CD14-positive monocyte (primary cell): ENCODE measurements around the gene CYP19A1. TPM values are rescaled to one million over a fixed set of nuclear protein-coding genes. Genes with fewer than 3 reads are reported as not detected.

Experiments used
- DNase-seq, 3 donors: peaks; one replicate each; pipeline ENCODE4 v3.0.0-alpha.2; 2011 to 2022
- H2AFZ ChIP-seq: 2 replicates; pipeline ENCODE4 v1.6.0; 2012; ENCODE audit warnings: mild to moderate bottlenecking, low read depth, low read length, inconsistent platforms; ENCODE audit not compliant: insufficient read depth, poor library complexity, severe bottlenecking
- H3K27ac ChIP-seq, 2 donors: 1 replicate in 1 of 2; 2 replicates in 1 of 2; pipeline ENCODE4 v1.5.1; 2012 to 2013; ENCODE audit warnings: low read length in 2 of 2, control low read depth in 1 of 2, inconsistent platforms in 1 of 2, low read depth in 1 of 2, mild to moderate bottlenecking in 1 of 2
- H3K27me3 ChIP-seq, 2 donors: one replicate each; pipeline versions ENCODE4 v1.6.0 to v1.6.1; 2011 to 2013; ENCODE audit warnings: low read length in 2 of 2; ENCODE audit not compliant: control insufficient read depth in 2 of 2, insufficient read depth in 2 of 2
- H3K36me3 ChIP-seq, 2 donors: replicated peaks in 1 of 2; 1 replicate in 1 of 2; 2 replicates in 1 of 2; pipeline versions ENCODE4 v1.5.1 to v1.6.1; 2012 to 2013; ENCODE audit warnings: low read length in 2 of 2, control low read depth in 1 of 2, inconsistent platforms in 1 of 2, mild to moderate bottlenecking in 1 of 2; ENCODE audit not compliant: insufficient read depth in 2 of 2, control insufficient read depth in 1 of 2
- H3K4me1 ChIP-seq, 2 donors: 1 replicate in 1 of 2; 2 replicates in 1 of 2; pipeline versions ENCODE4 v1.5.1 to v1.6.1; 2012 to 2013; ENCODE audit warnings: low read length in 2 of 2, control low read depth in 1 of 2, inconsistent platforms in 1 of 2, mild to moderate bottlenecking in 1 of 2, moderate library complexity in 1 of 2; ENCODE audit not compliant: insufficient read depth in 2 of 2, control insufficient read depth in 1 of 2
- H3K4me2 ChIP-seq: replicated peaks from 2 replicates; pipeline ENCODE3; 2012; ENCODE audit warnings: low read length, moderate library complexity, mild to moderate bottlenecking; ENCODE audit not compliant: poor library complexity, severe bottlenecking; ENCODE audit errors: extremely low read depth
- H3K4me3 ChIP-seq, 3 experiments: fragments of 200-600 bp in 1 of 3; sonication (generic) in 1 of 3; replicated peaks in 1 of 3; 1 replicate in 2 of 3; 2 replicates in 1 of 3; pipeline ENCODE4 v1.5.1; 2011 to 2013; ENCODE audit warnings: low read length in 3 of 3, mild to moderate bottlenecking in 3 of 3, control low read depth in 2 of 3, low read depth in 2 of 3, inconsistent platforms in 1 of 3, moderate library complexity in 1 of 3
- H3K79me2 ChIP-seq: 2 replicates; pipeline ENCODE4 v1.6.0; 2012; ENCODE audit warnings: mild to moderate bottlenecking, control low read depth, inconsistent platforms, low read length, moderate library complexity; ENCODE audit not compliant: insufficient read depth
- H3K9ac ChIP-seq: 2 replicates; pipeline ENCODE4 v1.6.0; 2017; ENCODE audit warnings: low read length, mild to moderate bottlenecking; ENCODE audit not compliant: insufficient read depth, poor library complexity, severe bottlenecking
- H3K9me3 ChIP-seq, 2 donors: replicated peaks in 1 of 2; 1 replicate in 1 of 2; 2 replicates in 1 of 2; pipeline versions ENCODE4 v1.5.1 to v1.6.1; 2012 to 2013; ENCODE audit warnings: low read length in 2 of 2, control low read depth in 1 of 2; ENCODE audit not compliant: control insufficient read depth in 1 of 2, insufficient read depth in 1 of 2
- H4K20me1 ChIP-seq: 2 replicates; pipeline ENCODE4 v1.6.0; 2012; ENCODE audit warnings: mild to moderate bottlenecking, low read length, control low read depth, moderate library complexity; ENCODE audit not compliant: insufficient read depth
- H3K27ac Mint-ChIP-seq, 7 donors: one replicate each; pipeline ENCODE4 v1.8.0; 2020; ENCODE audit warnings: mild to moderate bottlenecking in 7 of 7, mixed read lengths in 7 of 7, moderate library complexity in 6 of 7, inconsistent platforms in 2 of 7
- H3K27me3 Mint-ChIP-seq, 3 donors: one replicate each; pipeline ENCODE4 v1.8.0; 2021 to 2022; ENCODE audit warnings: low read depth in 3 of 3, mild to moderate bottlenecking in 3 of 3, mixed read lengths in 3 of 3, moderate library complexity in 3 of 3, inconsistent platforms in 1 of 3
- H3K36me3 Mint-ChIP-seq, 2 donors: one replicate each; pipeline ENCODE4 v1.8.0; 2020; ENCODE audit warnings: mixed read lengths in 2 of 2, inconsistent platforms in 1 of 2, mild to moderate bottlenecking in 1 of 2
- H3K4me1 Mint-ChIP-seq: one replicate; pipeline ENCODE4 v1.8.0; 2020; ENCODE audit warnings: mild to moderate bottlenecking, mixed read lengths
- H3K4me3 Mint-ChIP-seq, 2 donors: one replicate each; pipeline ENCODE4 v1.8.0; 2020; ENCODE audit warnings: mild to moderate bottlenecking in 2 of 2, mixed read lengths in 2 of 2, moderate library complexity in 1 of 2
- H3K9me3 Mint-ChIP-seq, 7 donors: one replicate each; pipeline ENCODE4 v1.8.0; 2020 to 2022; ENCODE audit warnings: mixed read lengths in 7 of 7, mild to moderate bottlenecking in 6 of 7, moderate library complexity in 6 of 7, inconsistent platforms in 2 of 7
- WGBS: methylation state at CpG from one replicate; pipeline ENCODE4 v1.1.5; 2013; ENCODE audit warnings: missing lambda C conversion rate; ENCODE audit not compliant: insufficient coverage; 5-methylcytosine and 5-hydroxymethylcytosine counted together
- intact Hi-C, 2 donors: fragments of 100-400 bp; cut with micrococcal nuclease; formaldehyde crosslinking; loops; one replicate each; pipeline versions ENCODE4 v1.15.0 to v1.15.1; 2023
- polyA plus RNA-seq, 3 donors: library from polyadenylated mRNA; depleted of rRNA in 1 of 3; unstranded in 2 of 3; stranded (reverse) in 1 of 3; fragments of 300-500 nt in 2 of 3; fragments of >200 nt in 1 of 3; fragmentation: Illumina TruSeq in 2 of 3; gene quantifications; 1 replicate in 2 of 3; 2 replicates in 1 of 3; pipeline ENCODE4 v1.2.3, GENCODE V29; 2012 to 2021
- TF ChIP-seq, protein P1 (sequence below): fragments of 200-600 bp; IDR thresholded peaks from one replicate; pipeline ENCODE4 v1.8.0; 2022; ENCODE audit warnings: antibody characterized with exemption, mild to moderate bottlenecking

Gene CYP19A1
- polyA plus RNA-seq, 3 donors: not detected

DNA sequence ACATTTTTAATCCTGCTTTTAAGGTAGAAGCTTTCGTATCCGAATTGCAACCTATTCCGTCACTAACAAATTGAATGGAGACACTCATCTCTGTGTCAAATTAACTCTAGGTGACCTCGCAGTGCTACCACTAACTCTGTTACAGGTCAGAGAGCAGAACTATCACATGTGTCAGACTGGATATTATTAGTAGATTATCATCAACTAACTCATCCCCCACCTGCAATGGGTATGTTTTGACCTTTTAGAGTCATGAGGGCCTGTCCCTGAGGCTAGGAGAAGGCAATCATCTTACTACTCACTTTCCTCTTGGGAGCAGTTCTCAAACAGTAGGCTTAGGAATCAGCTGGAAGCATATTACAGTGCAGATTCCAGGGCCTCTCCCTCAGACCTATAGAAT is 5.1 kb upstream of the CYP19A1 start:
- no peaks in the 10 kb centered on the region for H4K20me1 ChIP-seq
- Mint-ChIP-seq H3K4me1 (peaks cover 7% of the 10 kb centered on the region), H3K36me3 (no peaks in the 10 kb centered on the region), H3K27ac (no peak overlapping the region), H3K9me3 (peaks cover 0 to 10% (median 0%) of the 10 kb centered on the region in 7 donors), H3K4me3 (no peak overlapping the region), H3K27me3 (peaks cover 19 to 42% (median 37%) of the 10 kb centered on the region in 3 donors)
- H3K27ac ChIP-seq: no peak overlapping the region
- no peaks in the 10 kb centered on the region for H3K9me3 ChIP-seq
- TF ChIP-seq, protein P1, sequence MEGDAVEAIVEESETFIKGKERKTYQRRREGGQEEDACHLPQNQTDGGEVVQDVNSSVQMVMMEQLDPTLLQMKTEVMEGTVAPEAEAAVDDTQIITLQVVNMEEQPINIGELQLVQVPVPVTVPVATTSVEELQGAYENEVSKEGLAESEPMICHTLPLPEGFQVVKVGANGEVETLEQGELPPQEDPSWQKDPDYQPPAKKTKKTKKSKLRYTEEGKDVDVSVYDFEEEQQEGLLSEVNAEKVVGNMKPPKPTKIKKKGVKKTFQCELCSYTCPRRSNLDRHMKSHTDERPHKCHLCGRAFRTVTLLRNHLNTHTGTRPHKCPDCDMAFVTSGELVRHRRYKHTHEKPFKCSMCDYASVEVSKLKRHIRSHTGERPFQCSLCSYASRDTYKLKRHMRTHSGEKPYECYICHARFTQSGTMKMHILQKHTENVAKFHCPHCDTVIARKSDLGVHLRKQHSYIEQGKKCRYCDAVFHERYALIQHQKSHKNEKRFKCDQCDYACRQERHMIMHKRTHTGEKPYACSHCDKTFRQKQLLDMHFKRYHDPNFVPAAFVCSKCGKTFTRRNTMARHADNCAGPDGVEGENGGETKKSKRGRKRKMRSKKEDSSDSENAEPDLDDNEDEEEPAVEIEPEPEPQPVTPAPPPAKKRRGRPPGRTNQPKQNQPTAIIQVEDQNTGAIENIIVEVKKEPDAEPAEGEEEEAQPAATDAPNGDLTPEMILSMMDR: no peak
- no peak overlapping the region for H3K9ac ChIP-seq
- no peak overlapping the region for H3K4me3 ChIP-seq
- no peaks in the 10 kb centered on the region for H3K79me2 ChIP-seq
- H3K36me3 ChIP-seq: no peaks in the 10 kb centered on the region
- no CpG with 5 or more reads among the region's 4 CpGs for WGBS
- no peak overlapping the region for H2AFZ ChIP-seq
- intact Hi-C loops: no loop called here
- no peak overlapping the region for H3K4me2 ChIP-seq
- no peak for DNase-seq
- peaks cover 9 to 14% of the 10 kb centered on the region in 2 donors for H3K4me1 ChIP-seq
- H3K27me3 ChIP-seq: peaks cover 28 to 38% of the 10 kb centered on the region in 2 donors

DNA sequence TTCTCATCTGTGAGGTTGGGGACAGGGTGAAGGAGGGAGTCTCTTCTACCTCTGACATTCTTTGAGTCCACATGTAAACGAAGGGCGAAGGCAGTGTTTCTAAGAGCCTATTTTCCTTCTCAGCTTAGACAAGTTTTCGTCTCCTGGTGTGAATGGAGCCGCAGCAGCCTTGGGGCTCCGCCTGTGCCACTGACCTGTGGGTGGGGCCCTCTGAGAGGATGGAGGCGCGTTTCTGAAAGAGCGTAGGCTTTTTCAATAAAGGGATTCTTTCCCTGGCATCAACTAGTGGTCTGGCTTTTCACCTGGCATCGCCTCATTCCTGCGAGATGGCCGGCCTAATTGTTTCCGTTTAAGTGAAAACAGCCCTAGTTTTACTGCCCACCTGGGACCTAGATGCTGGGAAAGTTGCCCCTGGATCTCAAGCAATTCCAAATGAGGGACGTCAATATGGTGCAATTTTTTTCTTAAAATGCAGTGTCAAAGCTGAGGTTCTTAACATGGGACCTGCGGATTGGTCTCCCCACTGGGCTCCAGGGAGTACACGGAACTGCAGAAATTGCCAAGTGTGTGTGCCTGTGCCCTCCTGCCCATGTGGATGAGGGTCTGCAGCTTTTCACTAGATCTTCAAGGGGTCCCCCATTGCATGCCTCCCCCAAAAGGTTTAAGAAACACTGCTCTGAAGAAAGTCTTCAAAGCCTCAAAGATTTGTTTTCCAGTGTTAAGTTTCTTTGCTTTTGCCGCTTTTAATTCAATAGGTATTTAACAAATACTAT is 4.0 kb upstream of the CYP19A1 start:
- H3K27me3 Mint-ChIP-seq: peaks cover 23 to 39% (median 37%) of the 10 kb centered on the region in 3 donors
- H3K9me3 Mint-ChIP-seq: peaks cover 0 to 10% (median 0%) of the 10 kb centered on the region in 7 donors
- H3K4me1 Mint-ChIP-seq: peaks cover 7% of the 10 kb centered on the region
- Histone ChIP-seq H3K4me2 (peak overlapping the region; percentile 83), H3K4me1 (peaks cover 9 to 14% of the 10 kb centered on the region in 2 donors), H3K4me3 (peak overlapping the region in 1 of 3 experiments; percentile 71), H3K9ac (no peak overlapping the region), H3K79me2 (no peaks in the 10 kb centered on the region), H3K36me3 (no peaks in the 10 kb centered on the region), H3K9me3 (no peaks in the 10 kb centered on the region), H4K20me1 (no peaks in the 10 kb centered on the region), H3K27ac (no peak overlapping the region), H2AFZ (peak overlapping the region; percentile 85), H3K27me3 (peaks cover 28 to 38% of the 10 kb centered on the region in 2 donors)
- no peak overlapping the region for H3K27ac Mint-ChIP-seq
- WGBS: 73% methylated on average over 9 of the region's 16 CpGs
- intact Hi-C loops: no loop called here
- H3K36me3 Mint-ChIP-seq: no peaks in the 10 kb centered on the region
- H3K4me3 Mint-ChIP-seq: peak overlapping the region; percentile 42 to 84
- TF ChIP-seq, protein P1: no peak
- DNase-seq: no peak
